GM21360 (cell line): Measurements from ENCODE around the gene KRTAP5-11.
"Not testable (repeated sequence)": the region's sequence is repeated elsewhere in the genome, so short reads cannot be mapped to it uniquely, and the experiment has no call there.

ENCODE experiments used
- ATAC-seq: cut with Tn5 transposase; IDR thresholded peaks from one replicate; pipeline ENCODE4 v1.9.1; 2021; ENCODE audit warnings: mild to moderate bottlenecking, moderate library complexity; ENCODE audit not compliant: unreplicated experiment

The KRTAP5-11 gene

DNA sequence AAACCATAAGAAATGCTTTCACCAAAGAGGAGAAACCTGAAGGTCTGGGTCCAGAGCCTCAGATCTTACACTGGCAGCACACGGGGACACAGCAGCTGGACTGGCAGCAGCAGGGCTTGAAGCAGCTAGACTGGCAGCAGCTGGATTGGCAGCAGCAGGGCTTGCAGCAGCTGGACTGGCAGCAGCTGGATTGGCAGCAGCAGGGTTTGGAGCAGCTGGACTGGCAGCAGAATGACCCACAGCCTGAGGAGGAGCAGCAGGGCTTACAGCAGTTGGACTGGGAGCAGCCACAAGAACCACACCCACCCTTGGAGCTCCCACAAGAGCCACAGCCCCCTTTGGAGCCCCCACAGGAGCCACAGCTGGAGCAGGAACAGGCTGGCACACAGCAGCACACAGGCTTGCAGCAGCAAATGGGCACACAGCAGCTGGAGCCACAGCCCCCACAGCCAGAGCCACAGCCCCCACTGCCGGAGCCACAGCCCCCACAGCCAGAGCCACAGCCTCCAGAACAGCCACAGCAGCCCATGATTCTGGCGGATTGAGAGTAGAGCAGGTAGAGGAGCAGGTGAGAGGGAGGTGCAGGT lies at the start of gene KRTAP5-11:
KRTAP5-11 (minus strand) TSS at position 567 of the 587 bp plus-strand sequence; CDS start at position 529, 38 bp downstream.
- ATAC-seq: no peak

DNA sequence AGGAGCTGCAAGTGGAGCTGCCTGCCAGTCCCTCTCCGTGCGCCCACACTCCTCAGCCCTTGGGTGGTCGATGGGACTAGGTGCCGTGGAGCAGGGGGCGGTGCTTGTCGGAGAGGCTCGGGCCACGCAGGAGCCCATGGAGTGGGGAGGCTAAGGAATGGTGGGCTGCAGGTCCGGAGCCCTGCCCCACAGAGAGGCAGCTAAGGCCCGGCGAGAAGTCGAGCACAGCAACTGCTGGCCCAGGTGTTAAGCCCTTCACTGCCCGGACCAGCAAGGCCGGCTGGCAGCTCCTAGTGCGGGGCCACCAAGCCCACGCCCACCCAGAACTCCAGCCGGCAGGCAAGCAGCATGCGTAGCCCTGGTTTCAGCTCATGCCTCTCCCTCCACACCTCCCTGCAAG lies 48.9 kb upstream of the KRTAP5-11 start:
- ATAC-seq: not testable (repeated sequence)

DNA sequence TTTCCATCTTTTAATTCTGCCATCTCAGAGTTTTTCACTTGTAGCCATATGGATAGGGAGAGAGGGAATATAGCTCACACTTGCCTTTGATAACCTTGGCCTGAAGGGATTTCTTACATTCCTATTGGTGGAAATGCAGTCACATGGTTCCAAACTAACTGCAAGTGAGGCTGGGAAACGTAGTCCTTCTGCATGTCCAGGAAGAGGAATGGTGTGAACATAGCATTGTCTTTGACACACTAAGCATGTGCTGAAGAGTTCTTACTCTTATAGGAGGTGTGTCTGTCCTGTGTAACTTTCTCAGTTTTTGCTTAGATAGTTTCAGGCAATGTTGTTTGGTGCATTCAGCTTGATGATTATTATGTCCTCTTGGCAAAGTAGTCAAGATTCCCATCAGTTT lies 47.4 kb upstream of the KRTAP5-11 start:
- ATAC-seq: not testable (repeated sequence)

GRCh38 chr11:71628943-71629342 lies 46.3 kb upstream of the KRTAP5-11 start:
- ATAC-seq: not testable (repeated sequence)

DNA sequence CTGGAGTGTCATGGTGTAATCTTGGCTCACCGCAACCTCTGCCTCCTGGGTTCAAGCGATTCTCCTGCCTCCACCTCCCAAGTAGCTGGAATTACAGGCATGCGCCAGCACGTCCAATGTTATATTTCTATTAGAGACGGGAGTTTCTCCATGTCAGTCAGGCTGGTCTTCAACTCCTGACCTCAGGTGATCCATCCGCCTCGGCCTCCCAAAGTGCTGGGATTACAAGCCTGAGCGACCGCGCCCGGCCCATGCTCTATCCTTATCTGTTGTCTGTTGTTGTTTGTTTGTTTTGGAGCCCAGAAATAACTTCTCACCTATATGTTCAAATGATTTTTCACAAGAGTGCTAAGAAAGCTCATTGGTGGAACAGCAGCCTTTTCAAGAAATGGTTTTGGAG lies 40.6 kb upstream of the KRTAP5-11 start:
- not testable (repeated sequence) for ATAC-seq

GRCh38 chr11:71622561-71622960 lies 39.9 kb upstream of the KRTAP5-11 start:
- not testable (repeated sequence) for ATAC-seq

- ATAC-seq: not testable (repeated sequence)
Observed at GRCh38 chr11:71615003-71615402, 32.3 kb upstream of the KRTAP5-11 start.

DNA sequence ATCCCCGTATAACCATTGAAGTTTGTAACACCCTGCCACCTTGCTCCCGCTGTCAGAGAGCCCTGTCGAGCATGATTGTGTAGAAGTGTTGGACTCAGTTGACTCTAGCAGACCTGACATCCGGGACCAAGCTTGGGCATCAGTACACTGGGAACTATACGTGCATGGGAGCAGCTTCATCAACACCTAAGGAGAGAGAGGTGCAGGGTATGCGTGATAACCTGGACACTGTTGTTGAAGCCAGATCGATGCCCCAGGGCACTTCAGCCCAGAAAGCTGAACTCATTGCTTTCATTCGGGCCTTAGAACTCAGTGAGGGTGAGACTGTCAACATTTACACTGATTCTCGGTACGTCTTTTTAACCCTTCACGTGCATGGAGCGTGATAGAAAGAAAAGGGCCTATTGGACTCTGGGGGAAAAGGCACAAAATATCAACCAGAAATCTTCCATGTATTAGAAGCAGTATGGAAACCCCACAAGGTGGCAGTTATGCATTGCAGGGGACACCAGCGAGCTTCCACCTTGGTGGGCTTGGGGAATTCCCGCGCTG lies 31.8 kb upstream of the KRTAP5-11 start:
- not testable (repeated sequence) for ATAC-seq

DNA sequence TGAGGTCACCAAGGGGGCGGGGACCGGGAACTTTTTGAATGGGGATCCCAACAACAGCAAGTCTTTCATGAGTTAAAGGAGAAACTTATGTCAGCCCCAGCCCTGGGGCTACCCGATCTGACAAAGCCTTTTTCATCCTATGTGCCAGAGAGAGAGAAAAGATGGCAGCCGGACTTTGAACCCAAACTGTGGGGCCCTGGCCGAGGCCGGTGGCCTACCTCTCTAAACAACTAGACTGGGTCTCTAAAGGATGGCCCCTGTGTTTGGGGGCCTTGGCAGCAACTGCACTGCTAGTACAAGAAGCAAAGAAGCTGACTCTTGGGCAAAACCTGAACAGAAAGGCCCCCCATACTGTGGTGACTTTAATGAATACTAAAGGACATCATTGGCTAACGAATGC lies 31.3 kb upstream of the KRTAP5-11 start:
- ATAC-seq: not testable (repeated sequence)

- not testable (repeated sequence) for ATAC-seq
Observed at GRCh38 chr11:71611218-71611910, 28.7 kb upstream of the KRTAP5-11 start.

DNA sequence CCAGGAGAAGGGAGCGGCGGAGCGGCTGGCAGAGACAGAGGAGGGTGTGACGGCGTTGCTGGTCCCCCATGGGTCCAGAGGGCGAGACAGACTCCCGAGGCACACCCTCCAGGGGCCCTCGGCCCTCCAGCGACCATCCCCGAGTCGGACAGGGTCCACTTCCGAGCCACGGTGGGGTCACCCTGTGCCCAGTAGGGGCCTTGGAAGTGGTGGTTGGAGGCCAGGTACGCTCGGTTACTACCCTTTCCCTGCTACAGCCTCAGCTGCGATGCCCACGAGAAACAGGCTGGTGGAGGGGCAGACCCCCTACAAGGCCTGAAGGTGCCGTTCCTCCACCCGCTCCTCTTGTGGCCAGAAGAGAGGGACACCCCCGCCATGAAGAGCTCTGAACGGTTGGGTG lies 25.6 kb upstream of the KRTAP5-11 start:
- ATAC-seq: not testable (repeated sequence)

- ATAC-seq: not testable (repeated sequence)
Observed at GRCh38 chr11:71607520-71608216, 25.0 kb upstream of the KRTAP5-11 start.

- ATAC-seq: not testable (repeated sequence)
Observed at GRCh38 chr11:71606853-71607519, 24.3 kb upstream of the KRTAP5-11 start.

- ATAC-seq: not testable (repeated sequence)
Observed at GRCh38 chr11:71604798-71605488, 22.3 kb upstream of the KRTAP5-11 start.

- ATAC-seq: not testable (repeated sequence)
Observed at GRCh38 chr11:71603221-71603620, 20.5 kb upstream of the KRTAP5-11 start.

DNA sequence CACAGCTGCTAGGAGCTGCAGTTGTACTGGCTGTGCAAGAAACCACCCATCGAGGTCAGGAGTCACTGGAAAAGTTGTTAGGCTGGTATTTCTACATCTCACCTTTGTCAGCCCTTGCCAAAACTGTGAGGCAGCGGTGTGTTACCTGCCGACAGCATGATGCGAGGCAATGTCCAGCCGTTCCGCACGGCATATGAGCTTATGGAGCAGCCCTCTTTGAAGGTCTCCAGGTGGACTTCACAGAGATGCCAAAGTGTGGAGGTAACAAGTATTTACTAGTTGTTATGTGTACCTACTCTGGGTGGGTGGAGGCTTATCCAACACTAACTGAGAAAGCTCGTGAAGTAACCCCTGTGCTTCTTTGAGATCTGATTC lies 6.9 kb upstream of the KRTAP5-11 start:
- not testable (repeated sequence) for ATAC-seq

DNA sequence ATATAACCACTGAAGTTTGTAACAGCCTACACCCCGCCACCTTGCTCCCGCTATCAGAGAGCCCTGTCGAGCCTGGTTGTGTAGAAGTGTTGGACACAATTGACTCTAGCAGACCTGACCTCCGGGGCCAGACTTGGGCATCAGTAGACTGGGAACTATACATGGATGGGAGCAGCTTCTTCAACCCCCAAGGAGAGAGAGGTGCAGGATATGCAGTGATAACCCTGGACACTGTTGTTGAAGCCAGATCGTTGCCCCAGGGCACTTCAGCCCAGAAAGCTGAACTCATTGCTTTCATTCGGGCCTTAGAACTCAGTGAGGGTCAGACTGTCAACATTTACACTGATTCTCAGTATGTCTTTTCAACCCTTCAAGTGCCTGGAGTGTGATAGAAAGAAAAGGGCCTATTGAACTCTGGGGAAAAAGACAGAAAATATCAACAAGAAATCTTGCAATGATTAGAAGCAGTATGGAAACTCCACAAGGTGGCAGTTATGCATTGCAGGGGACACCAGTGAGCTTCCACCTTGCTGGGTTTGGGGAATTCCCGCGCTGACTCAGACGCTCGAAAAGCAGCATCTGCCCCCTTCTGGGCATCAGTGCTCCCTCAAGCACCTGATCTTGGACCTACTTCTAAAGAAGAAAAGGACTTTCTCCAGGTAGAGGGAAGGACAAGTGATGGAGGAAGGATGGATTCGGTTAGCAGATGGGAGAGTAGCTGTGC lies 6.3 kb upstream of the KRTAP5-11 start:
- ATAC-seq: not testable (repeated sequence)

DNA sequence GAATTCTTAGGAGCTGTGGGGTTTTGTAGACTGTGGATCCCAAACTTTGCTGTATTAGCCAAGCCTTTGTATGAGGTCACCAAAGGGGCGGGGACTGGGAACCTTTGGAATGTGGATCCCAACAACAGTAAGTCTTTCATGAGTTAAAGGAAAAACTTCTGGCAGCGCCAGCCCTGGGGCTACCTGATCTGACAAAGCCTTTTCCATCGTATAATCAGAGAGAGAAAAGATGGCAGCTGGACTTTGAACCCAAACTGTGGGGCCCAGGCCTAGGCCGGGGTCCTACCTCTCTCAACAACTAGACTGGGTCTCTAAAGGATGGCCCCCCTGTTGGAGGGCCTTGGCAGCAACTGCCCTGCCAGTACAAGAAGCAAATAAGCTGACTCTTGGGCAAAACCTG lies 5.6 kb upstream of the KRTAP5-11 start:
- ATAC-seq: not testable (repeated sequence)

DNA sequence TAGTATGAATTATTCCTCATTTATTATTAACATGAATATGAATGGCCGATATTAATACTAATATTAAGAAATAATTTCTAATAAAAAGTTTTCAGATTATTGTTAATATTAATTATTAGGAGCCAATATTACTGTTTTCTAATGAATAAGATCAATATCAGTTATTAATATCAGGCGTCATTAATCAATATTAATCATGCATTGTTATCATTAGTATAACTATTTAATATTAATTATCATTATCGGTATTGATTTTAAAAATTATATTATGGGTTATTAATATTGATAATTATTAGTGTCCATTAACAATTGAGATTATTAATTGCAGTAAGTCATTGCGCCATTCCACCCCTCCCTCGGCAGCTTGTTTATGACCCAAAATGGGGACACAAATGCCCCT lies 3.0 kb upstream of the KRTAP5-11 start:
- not testable (repeated sequence) for ATAC-seq

GRCh38 chr11:71582969-71583368 lies 294 bp upstream of the KRTAP5-11 start:
- ATAC-seq: not testable (repeated sequence)
